ENCODE data around the gene ADARB2. TPM values are rescaled to one million over a fixed set of nuclear protein-coding genes. Genes with fewer than 3 reads are reported as not detected.

The ADARB2 gene
- total and polyA plus RNA-seq, 2 experiments from 2014 or later = 2.0 to 5.0 TPM

DNA sequence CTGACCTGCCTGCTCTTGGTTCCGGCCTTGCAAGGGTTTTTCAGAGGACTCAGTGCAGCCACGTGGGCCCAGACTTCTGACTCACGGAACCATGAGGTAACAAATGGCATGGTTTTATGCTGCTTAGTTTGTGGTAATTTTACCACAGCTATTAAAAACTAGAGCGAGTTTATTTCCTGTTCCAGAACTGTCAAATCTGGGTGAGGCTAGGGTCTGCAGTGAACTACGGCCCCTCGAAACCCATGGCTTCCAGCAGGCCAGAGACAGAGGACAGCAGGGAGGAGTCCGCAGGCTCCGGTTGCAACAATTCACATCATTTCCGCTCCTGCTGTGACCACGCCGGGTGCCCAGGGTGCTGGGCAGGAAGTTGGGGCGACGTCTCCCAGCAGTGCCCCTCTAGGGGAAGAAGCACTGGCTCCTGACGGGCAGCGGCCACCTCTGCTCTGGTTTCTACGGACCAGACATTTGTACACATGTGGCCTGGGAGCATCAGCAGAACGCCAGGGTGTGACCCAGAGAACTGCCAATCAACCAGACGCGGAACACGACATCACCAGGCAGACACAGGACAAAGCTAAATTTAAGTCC, 74.8 kb downstream of the ADARB2 start:
- no peaks in the 10 kb centered on the region for H4K20me1 ChIP-seq (replicated peaks; ENCODE audit: insufficient read depth)
- Mint-ChIP-seq H3K4me3 (no peak overlapping the region), H3K27ac (no peak overlapping the region), H3K4me1 (peaks cover 30% of the 10 kb centered on the region), H3K36me3 (ENCODE audit: low read depth) (peaks cover 9% of the 10 kb centered on the region; the same call in 2 of the 3 replicates), H3K27me3 (ENCODE audit: insufficient read depth, low read depth, poor library complexity) (peaks cover 7% of the 10 kb centered on the region), H3K9me3 (peaks cover 12% of the 10 kb centered on the region)
- H3K27ac ChIP-seq (ENCODE audit: low read depth) = no peak overlapping the region
- H3K9me2 ChIP-seq (ENCODE audit: insufficient read depth) = no peaks in the 10 kb centered on the region
- no peak for DNase-seq (ENCODE audit: low spot score)
- no peak for ATAC-seq
- H3K79me2 ChIP-seq (replicated peaks; ENCODE audit: insufficient read depth) = no peaks in the 10 kb centered on the region
- H3F3A ChIP-seq (replicated peaks; ENCODE audit: low read depth) = no peaks in the 10 kb centered on the region
- H3K4me1 ChIP-seq (ENCODE audit: insufficient read depth) = peaks cover 8% of the 10 kb centered on the region
- H3K27me3 ChIP-seq (ENCODE audit: insufficient read depth) = no peaks in the 10 kb centered on the region
- 0 out of 2 replicates have a peak, but pooled peaks cover 4% of the 10 kb centered on the region for H3K36me3 ChIP-seq (ENCODE audit: insufficient read depth)
- TF ChIP-seq, protein P1, sequence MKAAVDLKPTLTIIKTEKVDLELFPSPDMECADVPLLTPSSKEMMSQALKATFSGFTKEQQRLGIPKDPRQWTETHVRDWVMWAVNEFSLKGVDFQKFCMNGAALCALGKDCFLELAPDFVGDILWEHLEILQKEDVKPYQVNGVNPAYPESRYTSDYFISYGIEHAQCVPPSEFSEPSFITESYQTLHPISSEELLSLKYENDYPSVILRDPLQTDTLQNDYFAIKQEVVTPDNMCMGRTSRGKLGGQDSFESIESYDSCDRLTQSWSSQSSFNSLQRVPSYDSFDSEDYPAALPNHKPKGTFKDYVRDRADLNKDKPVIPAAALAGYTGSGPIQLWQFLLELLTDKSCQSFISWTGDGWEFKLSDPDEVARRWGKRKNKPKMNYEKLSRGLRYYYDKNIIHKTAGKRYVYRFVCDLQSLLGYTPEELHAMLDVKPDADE (IDR thresholded peaks at IDR 0.05) = no peak
- TF ChIP-seq POLR2AphosphoS5 (IDR thresholded peaks at IDR 0.05; ENCODE audit: low read depth) (no peak), JUNB (IDR thresholded peaks at IDR 0.05; ENCODE audit: unreplicated experiment) (no peak), CREB1 (CRISPR knock-in tag; IDR thresholded peaks at IDR 0.05; ENCODE audit: low read depth) (no peak), EZH2 (IDR thresholded peaks at IDR 0.05; ENCODE audit: low read depth, unreplicated experiment) (no peak), STAT1 (IDR thresholded peaks at IDR 0.05; ENCODE audit: unreplicated experiment) (no peak), ZNF114 (CRISPR knock-in tag; IDR thresholded peaks at IDR 0.05) (no peak), ZNF331 (CRISPR knock-in tag; IDR thresholded peaks at IDR 0.05; ENCODE audit: low read depth) (no peak), EZH2phosphoT487 (IDR thresholded peaks at IDR 0.05; ENCODE audit: unreplicated experiment) (no peak), NANOG (IDR thresholded peaks at IDR 0.05; ENCODE audit: borderline replicate concordance) (no peak)
- TF ChIP-seq, protein P2, sequence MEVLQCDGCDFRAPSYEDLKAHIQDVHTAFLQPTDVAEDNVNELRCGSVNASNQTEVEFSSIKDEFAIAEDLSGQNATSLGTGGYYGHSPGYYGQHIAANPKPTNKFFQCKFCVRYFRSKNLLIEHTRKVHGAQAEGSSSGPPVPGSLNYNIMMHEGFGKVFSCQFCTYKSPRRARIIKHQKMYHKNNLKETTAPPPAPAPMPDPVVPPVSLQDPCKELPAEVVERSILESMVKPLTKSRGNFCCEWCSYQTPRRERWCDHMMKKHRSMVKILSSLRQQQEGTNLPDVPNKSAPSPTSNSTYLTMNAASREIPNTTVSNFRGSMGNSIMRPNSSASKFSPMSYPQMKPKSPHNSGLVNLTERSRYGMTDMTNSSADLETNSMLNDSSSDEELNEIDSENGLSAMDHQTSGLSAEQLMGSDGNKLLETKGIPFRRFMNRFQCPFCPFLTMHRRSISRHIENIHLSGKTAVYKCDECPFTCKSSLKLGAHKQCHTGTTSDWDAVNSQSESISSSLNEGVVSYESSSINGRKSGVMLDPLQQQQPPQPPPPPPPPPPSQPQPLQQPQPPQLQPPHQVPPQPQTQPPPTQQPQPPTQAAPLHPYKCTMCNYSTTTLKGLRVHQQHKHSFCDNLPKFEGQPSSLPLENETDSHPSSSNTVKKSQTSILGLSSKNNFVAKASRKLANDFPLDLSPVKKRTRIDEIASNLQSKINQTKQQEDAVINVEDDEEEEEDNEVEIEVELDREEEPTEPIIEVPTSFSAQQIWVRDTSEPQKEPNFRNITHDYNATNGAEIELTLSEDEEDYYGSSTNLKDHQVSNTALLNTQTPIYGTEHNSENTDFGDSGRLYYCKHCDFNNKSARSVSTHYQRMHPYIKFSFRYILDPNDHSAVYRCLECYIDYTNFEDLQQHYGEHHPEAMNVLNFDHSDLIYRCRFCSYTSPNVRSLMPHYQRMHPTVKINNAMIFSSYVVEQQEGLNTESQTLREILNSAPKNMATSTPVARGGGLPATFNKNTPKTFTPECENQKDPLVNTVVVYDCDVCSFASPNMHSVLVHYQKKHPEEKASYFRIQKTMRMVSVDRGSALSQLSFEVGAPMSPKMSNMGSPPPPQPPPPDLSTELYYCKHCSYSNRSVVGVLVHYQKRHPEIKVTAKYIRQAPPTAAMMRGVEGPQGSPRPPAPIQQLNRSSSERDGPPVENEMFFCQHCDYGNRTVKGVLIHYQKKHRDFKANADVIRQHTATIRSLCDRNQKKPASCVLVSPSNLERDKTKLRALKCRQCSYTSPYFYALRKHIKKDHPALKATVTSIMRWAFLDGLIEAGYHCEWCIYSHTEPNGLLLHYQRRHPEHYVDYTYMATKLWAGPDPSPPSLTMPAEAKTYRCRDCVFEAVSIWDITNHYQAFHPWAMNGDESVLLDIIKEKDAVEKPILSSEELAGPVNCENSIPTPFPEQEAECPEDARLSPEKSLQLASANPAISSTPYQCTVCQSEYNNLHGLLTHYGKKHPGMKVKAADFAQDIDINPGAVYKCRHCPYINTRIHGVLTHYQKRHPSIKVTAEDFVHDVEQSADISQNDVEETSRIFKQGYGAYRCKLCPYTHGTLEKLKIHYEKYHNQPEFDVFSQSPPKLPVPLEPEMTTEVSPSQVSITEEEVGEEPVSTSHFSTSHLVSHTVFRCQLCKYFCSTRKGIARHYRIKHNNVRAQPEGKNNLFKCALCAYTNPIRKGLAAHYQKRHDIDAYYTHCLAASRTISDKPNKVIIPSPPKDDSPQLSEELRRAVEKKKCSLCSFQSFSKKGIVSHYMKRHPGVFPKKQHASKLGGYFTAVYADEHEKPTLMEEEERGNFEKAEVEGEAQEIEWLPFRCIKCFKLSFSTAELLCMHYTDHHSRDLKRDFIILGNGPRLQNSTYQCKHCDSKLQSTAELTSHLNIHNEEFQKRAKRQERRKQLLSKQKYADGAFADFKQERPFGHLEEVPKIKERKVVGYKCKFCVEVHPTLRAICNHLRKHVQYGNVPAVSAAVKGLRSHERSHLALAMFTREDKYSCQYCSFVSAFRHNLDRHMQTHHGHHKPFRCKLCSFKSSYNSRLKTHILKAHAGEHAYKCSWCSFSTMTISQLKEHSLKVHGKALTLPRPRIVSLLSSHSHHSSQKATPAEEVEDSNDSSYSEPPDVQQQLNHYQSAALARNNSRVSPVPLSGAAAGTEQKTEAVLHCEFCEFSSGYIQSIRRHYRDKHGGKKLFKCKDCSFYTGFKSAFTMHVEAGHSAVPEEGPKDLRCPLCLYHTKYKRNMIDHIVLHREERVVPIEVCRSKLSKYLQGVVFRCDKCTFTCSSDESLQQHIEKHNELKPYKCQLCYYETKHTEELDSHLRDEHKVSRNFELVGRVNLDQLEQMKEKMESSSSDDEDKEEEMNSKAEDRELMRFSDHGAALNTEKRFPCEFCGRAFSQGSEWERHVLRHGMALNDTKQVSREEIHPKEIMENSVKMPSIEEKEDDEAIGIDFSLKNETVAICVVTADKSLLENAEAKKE (CRISPR knock-in tag; IDR thresholded peaks at IDR 0.05) = no peak
- TF ChIP-seq, protein P3, sequence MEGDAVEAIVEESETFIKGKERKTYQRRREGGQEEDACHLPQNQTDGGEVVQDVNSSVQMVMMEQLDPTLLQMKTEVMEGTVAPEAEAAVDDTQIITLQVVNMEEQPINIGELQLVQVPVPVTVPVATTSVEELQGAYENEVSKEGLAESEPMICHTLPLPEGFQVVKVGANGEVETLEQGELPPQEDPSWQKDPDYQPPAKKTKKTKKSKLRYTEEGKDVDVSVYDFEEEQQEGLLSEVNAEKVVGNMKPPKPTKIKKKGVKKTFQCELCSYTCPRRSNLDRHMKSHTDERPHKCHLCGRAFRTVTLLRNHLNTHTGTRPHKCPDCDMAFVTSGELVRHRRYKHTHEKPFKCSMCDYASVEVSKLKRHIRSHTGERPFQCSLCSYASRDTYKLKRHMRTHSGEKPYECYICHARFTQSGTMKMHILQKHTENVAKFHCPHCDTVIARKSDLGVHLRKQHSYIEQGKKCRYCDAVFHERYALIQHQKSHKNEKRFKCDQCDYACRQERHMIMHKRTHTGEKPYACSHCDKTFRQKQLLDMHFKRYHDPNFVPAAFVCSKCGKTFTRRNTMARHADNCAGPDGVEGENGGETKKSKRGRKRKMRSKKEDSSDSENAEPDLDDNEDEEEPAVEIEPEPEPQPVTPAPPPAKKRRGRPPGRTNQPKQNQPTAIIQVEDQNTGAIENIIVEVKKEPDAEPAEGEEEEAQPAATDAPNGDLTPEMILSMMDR (conservative IDR thresholded peaks at IDR 0.05; ENCODE audit: low read depth in 2 of 2) = no peak
- TF ChIP-seq, protein P4, sequence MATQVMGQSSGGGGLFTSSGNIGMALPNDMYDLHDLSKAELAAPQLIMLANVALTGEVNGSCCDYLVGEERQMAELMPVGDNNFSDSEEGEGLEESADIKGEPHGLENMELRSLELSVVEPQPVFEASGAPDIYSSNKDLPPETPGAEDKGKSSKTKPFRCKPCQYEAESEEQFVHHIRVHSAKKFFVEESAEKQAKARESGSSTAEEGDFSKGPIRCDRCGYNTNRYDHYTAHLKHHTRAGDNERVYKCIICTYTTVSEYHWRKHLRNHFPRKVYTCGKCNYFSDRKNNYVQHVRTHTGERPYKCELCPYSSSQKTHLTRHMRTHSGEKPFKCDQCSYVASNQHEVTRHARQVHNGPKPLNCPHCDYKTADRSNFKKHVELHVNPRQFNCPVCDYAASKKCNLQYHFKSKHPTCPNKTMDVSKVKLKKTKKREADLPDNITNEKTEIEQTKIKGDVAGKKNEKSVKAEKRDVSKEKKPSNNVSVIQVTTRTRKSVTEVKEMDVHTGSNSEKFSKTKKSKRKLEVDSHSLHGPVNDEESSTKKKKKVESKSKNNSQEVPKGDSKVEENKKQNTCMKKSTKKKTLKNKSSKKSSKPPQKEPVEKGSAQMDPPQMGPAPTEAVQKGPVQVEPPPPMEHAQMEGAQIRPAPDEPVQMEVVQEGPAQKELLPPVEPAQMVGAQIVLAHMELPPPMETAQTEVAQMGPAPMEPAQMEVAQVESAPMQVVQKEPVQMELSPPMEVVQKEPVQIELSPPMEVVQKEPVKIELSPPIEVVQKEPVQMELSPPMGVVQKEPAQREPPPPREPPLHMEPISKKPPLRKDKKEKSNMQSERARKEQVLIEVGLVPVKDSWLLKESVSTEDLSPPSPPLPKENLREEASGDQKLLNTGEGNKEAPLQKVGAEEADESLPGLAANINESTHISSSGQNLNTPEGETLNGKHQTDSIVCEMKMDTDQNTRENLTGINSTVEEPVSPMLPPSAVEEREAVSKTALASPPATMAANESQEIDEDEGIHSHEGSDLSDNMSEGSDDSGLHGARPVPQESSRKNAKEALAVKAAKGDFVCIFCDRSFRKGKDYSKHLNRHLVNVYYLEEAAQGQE (IDR thresholded peaks at IDR 0.05; ENCODE audit: unreplicated experiment) = no peak
- H3K4me2 ChIP-seq = no peak overlapping the region
- H3K4me3 ChIP-seq = no peak overlapping the region
- H2AFZ ChIP-seq = no peak overlapping the region
